Measurements from ENCODE around the gene KCNN3.

The KCNN3 gene

GRCh38 chr1:154816369-154816768 is 53.7 kb downstream of the KCNN3 start:
- no peak overlapping the region for H3K4me3 ChIP-seq (ENCODE audit: control insufficient read depth, low read depth, low read length)
- TF ChIP-seq CTCF (IDR thresholded peaks at IDR 0.05; ENCODE audit: control insufficient read depth, insufficient read depth, low read depth, low read length, missing control alignments) = no peak
- DNase-seq (ENCODE audit: low read depth) = no peak

DNA sequence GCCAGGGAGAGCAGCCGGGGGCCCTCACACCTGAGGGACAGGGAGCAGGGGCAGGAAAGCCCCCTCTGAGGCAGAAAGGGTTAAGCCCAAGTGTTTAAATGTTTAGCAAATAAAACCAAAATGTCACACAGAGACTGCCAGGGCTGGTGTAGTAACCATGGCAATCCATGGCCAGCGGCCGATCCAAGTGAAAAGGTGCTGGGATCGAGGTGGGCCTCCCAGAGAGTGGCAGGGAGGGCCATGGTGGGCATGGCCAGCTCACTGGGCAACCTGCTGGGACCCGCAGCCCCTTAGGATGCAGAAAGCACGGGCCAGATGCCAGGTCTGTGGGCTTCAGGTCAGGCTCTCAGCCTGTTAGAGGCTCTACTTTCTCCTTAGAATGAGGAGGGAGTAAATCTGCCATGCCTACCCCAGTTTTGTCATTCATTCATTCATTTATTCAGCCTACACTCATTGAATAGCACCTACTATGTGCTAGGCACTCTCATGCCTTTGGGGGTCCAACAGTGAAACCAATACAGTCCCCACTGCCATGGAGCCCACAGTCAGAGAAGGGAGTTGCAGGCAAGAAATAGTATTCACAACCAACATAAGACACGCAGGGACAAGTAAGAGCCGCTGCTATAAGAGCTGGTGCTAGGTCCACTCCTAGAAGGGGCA is 56.1 kb downstream of the KCNN3 start:
- TF ChIP-seq CTCF (IDR thresholded peaks at IDR 0.05; ENCODE audit: control insufficient read depth, insufficient read depth, low read depth, low read length, missing control alignments) = no peak
- H3K4me3 ChIP-seq (ENCODE audit: control insufficient read depth, low read depth, low read length) = no peak overlapping the region
- DNase-seq (ENCODE audit: low read depth) = no peak

- DNase-seq (ENCODE audit: low read depth) = no peak
- TF ChIP-seq CTCF (IDR thresholded peaks at IDR 0.05; ENCODE audit: control insufficient read depth, insufficient read depth, low read depth, low read length, missing control alignments) = no peak
- H3K4me3 ChIP-seq (ENCODE audit: control insufficient read depth, low read depth, low read length) = no peak overlapping the region
Measured at GRCh38 chr1:154813300-154813816, 56.7 kb downstream of the KCNN3 start.

GRCh38 chr1:154812877-154813276 is 57.2 kb downstream of the KCNN3 start:
- H3K4me3 ChIP-seq (ENCODE audit: control insufficient read depth, low read depth, low read length) = no peak overlapping the region
- DNase-seq (ENCODE audit: low read depth) = no peak
- TF ChIP-seq CTCF (IDR thresholded peaks at IDR 0.05; ENCODE audit: control insufficient read depth, insufficient read depth, low read depth, low read length, missing control alignments) = no peak

- DNase-seq (ENCODE audit: low read depth) = no peak
- no peak overlapping the region for H3K4me3 ChIP-seq (ENCODE audit: control insufficient read depth, low read depth, low read length)
- no peak for TF ChIP-seq CTCF (IDR thresholded peaks at IDR 0.05; ENCODE audit: control insufficient read depth, insufficient read depth, low read depth, low read length, missing control alignments)
Measured at GRCh38 chr1:154810571-154810970, 59.5 kb downstream of the KCNN3 start.

DNA sequence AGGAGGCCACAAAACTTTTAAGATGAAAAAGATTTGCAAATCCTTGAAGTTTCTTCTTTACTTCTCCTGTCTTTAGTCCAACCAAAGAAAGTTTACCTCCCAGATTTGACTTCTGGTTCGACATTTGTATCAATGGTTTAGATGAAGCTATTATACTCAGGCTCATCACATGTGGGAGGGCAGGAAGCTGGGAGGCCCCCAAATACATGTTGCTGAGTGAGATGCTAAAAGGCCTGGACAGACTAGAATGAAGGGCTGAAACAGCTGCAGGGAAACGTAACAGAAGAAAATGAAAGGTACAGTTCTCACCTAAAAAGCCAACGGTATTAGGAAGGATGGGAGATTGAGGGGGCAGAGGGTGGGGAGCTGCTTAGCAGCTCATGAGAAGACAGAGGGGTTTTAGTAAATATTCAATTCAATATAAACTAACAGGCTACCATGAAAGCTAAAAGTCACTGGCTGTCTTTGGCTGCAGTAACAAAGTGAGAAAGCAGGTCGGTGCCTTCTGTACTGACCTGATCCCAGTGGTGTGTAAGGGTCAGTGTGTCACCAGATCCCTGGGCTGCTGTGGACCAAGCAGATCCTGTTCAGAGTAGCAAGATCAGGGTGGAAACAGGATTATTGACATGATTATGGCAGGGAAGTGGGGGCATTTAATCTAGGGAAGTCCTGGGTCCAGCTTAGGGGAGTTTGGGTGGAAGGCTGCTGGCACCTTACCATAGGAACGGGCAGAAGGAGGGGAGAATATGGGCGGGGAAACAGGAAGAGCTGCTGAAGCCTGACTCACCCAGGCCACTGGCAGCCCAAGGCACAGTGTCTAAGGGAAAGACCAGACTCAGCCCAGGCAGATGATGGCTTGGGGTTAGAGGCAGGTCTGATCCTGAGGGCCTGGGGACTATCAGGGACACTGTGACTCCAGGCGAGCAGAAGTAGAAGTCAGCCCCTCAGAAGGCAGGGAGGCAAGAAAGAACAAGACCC is 60.4 kb downstream of the KCNN3 start:
- DNase-seq (ENCODE audit: low read depth) = no peak
- TF ChIP-seq CTCF (IDR thresholded peaks at IDR 0.05; ENCODE audit: control insufficient read depth, insufficient read depth, low read depth, low read length, missing control alignments) = no peak
- H3K4me3 ChIP-seq (ENCODE audit: control insufficient read depth, low read depth, low read length) = no peak overlapping the region

Measured in AG09309 (cell line).